Endothelial cell (in vitro differentiated cells): Measurements from ENCODE around the gene TEP1. TPM values are rescaled to one million over a fixed set of nuclear protein-coding genes. Genes with fewer than 3 reads are reported as not detected.
"Not testable (repeated sequence)": the region's sequence is repeated elsewhere in the genome, so short reads cannot be mapped to it uniquely, and the experiment has no call there.

Experiments
- DNase-seq: peaks from one replicate; pipeline ENCODE4 v3.0.0; 2021; ENCODE audit warnings: low spot score
- H3K27ac Mint-ChIP-seq: one replicate; pipeline ENCODE4 v1.8.0; 2021; ENCODE audit warnings: mixed read lengths, inconsistent platforms; ENCODE audit not compliant: unreplicated experiment
- H3K27me3 Mint-ChIP-seq: one replicate; pipeline ENCODE4 v1.8.0; 2021; ENCODE audit warnings: mild to moderate bottlenecking, moderate library complexity, mixed read lengths, inconsistent platforms; ENCODE audit not compliant: unreplicated experiment
- H3K36me3 Mint-ChIP-seq: one replicate; pipeline ENCODE4 v1.8.0; 2021; ENCODE audit warnings: mild to moderate bottlenecking, low read depth, mixed read lengths, inconsistent platforms; ENCODE audit not compliant: unreplicated experiment
- H3K4me1 Mint-ChIP-seq: one replicate; pipeline ENCODE4 v1.8.0; 2021; ENCODE audit warnings: mild to moderate bottlenecking, mixed read lengths, inconsistent platforms; ENCODE audit not compliant: unreplicated experiment
- H3K4me3 Mint-ChIP-seq: one replicate; pipeline ENCODE4 v1.8.0; 2021; ENCODE audit warnings: mild to moderate bottlenecking, mixed read lengths, inconsistent platforms; ENCODE audit not compliant: unreplicated experiment
- H3K9me3 Mint-ChIP-seq: one replicate; pipeline ENCODE4 v1.8.0; 2021; ENCODE audit warnings: mixed read lengths, inconsistent platforms; ENCODE audit not compliant: unreplicated experiment
- total RNA-seq: library from RNA; stranded (reverse); fragmentation: NEBNext Ultra II Directional; extraction: Animal tissue kit (Norgen Biotek cat#: 25700); gene quantifications from one replicate; pipeline ENCODE4 v1.2.1, GENCODE V29; 2021; ENCODE audit not compliant: unreplicated experiment
- TF ChIP-seq, protein P1 (sequence below): fragments of 200-600 bp; sonication (generic); IDR thresholded peaks from one replicate; pipeline ENCODE4 v1.5.0; 2021; ENCODE audit warnings: antibody characterized with exemption; ENCODE audit not compliant: unreplicated experiment

The TEP1 gene
- total RNA-seq, 1 donor from 2014 or later, result 44.0 TPM

DNA sequence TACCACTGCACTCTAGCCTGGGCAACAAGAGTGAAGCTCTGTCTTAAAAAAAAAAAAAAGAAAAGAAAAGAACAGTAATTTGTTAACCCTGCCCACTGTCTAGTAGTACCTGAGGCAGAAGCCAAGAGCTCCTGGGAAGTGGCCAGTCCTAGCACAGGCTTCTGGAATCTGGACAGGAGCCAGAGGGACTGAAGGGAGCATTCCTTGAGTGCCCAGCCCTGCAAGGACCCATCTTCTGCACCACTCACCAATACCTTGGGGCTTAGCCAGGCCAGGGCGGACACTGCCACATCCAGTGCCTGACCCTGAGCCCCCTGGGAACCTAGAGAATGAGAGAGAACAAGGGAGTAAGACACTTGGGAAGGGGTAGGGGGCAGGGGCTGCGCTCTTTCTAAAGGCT is 36.1 kb downstream of the TEP1 start:
- H3K27ac Mint-ChIP-seq, result no peak overlapping the region
- H3K4me3 Mint-ChIP-seq, result no peak overlapping the region
- TF ChIP-seq, protein P1, sequence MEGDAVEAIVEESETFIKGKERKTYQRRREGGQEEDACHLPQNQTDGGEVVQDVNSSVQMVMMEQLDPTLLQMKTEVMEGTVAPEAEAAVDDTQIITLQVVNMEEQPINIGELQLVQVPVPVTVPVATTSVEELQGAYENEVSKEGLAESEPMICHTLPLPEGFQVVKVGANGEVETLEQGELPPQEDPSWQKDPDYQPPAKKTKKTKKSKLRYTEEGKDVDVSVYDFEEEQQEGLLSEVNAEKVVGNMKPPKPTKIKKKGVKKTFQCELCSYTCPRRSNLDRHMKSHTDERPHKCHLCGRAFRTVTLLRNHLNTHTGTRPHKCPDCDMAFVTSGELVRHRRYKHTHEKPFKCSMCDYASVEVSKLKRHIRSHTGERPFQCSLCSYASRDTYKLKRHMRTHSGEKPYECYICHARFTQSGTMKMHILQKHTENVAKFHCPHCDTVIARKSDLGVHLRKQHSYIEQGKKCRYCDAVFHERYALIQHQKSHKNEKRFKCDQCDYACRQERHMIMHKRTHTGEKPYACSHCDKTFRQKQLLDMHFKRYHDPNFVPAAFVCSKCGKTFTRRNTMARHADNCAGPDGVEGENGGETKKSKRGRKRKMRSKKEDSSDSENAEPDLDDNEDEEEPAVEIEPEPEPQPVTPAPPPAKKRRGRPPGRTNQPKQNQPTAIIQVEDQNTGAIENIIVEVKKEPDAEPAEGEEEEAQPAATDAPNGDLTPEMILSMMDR, result no peak
- H3K36me3 Mint-ChIP-seq, result peaks cover 74% of the 10 kb centered on the region
- no peak for DNase-seq
- H3K27me3 Mint-ChIP-seq, result peaks cover 11% of the 10 kb centered on the region
- H3K9me3 Mint-ChIP-seq, result no peaks in the 10 kb centered on the region
- no peaks in the 10 kb centered on the region for H3K4me1 Mint-ChIP-seq

DNA sequence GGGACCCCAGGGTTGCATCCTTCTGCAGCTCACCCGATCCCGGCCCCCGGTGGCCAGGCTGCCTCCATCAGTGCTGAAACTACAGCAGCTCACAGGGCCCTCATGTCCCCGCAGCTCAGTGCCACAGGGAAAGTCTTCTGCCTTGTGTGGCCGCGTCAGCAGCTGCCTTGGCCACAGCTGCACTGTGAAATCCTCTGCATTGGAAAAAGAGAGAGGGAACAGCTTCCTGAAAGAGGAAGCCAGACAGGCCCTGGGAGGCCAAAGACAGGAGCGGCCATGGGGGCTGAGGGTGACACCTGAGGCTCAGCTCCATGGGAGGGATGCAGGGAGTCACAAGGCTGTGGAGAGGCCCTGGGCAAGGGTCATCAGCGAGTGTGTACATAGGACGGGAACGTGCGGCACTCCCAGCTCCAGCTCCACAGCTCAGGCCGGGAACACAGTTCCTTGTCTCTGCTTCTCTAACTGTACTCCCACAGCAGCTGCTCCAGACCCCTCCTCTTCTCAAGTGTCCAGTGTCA is 37.2 kb downstream of the TEP1 start:
- Mint-ChIP-seq H3K4me3 (peak overlapping the region; percentile 22), H3K36me3 (peaks cover 76% of the 10 kb centered on the region), H3K9me3 (no peaks in the 10 kb centered on the region), H3K27ac (no peak overlapping the region), H3K4me1 (no peaks in the 10 kb centered on the region), H3K27me3 (peaks cover 7% of the 10 kb centered on the region)
- no peak for DNase-seq
- TF ChIP-seq, protein P1, result no peak

DNA sequence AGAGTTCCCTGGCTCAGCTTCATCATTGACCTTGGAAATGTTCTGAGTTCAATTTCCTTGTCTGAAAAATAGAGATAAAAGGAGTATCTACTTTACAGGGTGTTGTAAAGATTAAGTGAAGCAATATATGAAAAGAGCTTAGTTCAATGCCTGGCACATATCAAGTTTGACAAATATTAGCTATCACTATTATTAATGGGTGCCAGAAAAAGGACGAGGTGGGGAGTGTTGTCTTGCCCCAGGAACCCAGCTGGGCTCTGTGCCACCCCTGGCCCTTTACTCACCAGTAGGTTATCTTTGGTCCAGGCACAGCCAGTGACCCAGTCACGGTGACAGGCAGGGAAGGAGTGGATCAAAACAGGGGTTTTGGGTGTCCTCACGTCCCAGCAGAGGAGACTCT is 37.8 kb downstream of the TEP1 start:
- TF ChIP-seq, protein P1, result no peak
- no peak overlapping the region for H3K27ac Mint-ChIP-seq
- peak overlapping the region; percentile 71 for H3K4me3 Mint-ChIP-seq
- peaks cover 3% of the 10 kb centered on the region for H3K27me3 Mint-ChIP-seq
- no peaks in the 10 kb centered on the region for H3K4me1 Mint-ChIP-seq
- H3K36me3 Mint-ChIP-seq, result peaks cover 74% of the 10 kb centered on the region
- DNase-seq, result no peak
- H3K9me3 Mint-ChIP-seq, result no peaks in the 10 kb centered on the region

DNA sequence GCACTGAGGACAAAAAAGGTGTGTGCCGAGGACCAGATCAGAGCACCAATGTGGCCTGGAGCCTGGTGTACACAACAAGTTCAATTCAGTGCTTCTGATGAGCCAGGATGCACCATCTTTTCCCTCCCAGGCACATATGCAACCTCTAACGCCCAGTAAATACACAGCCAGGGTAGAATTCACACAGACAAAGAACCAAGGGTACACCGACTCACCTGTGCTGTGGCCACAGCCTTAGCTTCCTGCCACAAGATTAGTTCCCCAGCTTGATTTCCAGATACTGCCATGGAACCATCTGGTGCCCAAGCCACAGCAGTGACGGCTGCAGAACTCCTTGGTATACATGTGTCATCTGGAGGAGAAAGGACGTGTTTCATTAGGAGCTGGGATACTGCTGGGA is 40.5 kb downstream of the TEP1 start:
- Mint-ChIP-seq H3K9me3 (no peaks in the 10 kb centered on the region), H3K27ac (no peak overlapping the region), H3K4me3 (no peak overlapping the region), H3K36me3 (peaks cover 77% of the 10 kb centered on the region), H3K4me1 (no peaks in the 10 kb centered on the region), H3K27me3 (peaks cover 6% of the 10 kb centered on the region)
- DNase-seq, result no peak
- TF ChIP-seq, protein P1, result no peak

DNA sequence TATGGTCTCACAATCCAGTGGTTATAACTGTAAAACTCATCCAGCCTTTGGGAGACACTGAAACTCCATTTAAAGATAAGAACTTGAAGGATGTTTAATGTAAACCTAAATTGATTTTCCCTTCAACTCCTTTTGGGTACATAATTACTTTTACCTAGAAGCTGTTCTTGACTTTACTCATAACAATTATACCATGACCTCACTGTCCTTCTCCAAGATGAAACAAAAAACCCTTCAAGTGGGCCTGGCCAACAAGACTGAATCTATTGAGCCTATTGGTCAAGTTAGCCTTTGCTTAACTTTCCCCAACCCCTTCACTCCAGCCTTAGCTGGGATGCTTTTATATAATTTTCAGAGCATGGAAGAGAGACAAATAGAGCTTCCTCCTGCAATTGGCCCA is 47.4 kb downstream of the TEP1 start:
- Mint-ChIP-seq H3K27me3 (peaks cover 5% of the 10 kb centered on the region), H3K27ac (no peak overlapping the region), H3K36me3 (peaks cover 37% of the 10 kb centered on the region), H3K4me1 (no peaks in the 10 kb centered on the region), H3K9me3 (no peaks in the 10 kb centered on the region), H3K4me3 (no peak overlapping the region)
- DNase-seq, result no peak
- TF ChIP-seq, protein P1, result no peak

DNA sequence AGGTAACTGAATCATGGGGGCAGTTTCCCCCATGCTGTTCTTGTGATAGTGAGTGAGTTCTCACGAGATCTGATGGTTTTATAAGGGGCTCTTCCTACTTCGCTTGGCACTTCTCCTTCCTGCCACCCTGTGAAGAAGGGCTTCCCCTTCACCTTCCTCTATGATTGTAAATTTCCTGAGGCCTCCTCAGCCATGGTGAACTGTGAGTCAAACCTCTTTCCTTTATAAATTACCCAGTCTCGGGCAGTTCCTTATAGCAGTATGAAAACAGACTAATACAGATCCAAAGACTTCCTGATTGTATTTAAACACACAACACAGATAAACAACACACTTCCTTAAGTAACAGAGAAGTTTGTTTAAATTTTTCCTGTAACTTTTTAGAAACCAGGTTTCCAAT is 54.8 kb downstream of the TEP1 start:
- DNase-seq, H3K27me3 Mint-ChIP-seq, H3K9me3 Mint-ChIP-seq: not testable (repeated sequence)
- peaks cover 17% of the 10 kb centered on the region for H3K4me1 Mint-ChIP-seq
- H3K27ac Mint-ChIP-seq, result peak overlapping the region; percentile 72
- H3K4me3 Mint-ChIP-seq, result peak overlapping the region; percentile 78
- H3K36me3 Mint-ChIP-seq, result peaks cover 56% of the 10 kb centered on the region
